Smooth muscle cell (in vitro differentiated cells): ENCODE results near the gene TENM4. TPM values are rescaled to one million over a fixed set of nuclear protein-coding genes. Genes with fewer than 3 reads are reported as not detected.

ENCODE experiments used
- DNase-seq: peaks from one replicate; lab custom pipeline; 2025; ENCODE audit not compliant: unreplicated experiment; lab: John Stamatoyannopoulos, UW
- H2AFZ ChIP-seq: fragments of 200-600 bp; sonication (generic); 2 replicates; pipeline ENCODE4 v1.6.0; 2016; ENCODE audit warnings: antibody characterized with exemption, low read depth, mild to moderate bottlenecking
- H3F3A ChIP-seq: fragments of 200-600 bp; sonication (generic); 2 replicates; pipeline ENCODE4 v1.6.0; 2017; ENCODE audit warnings: antibody characterized with exemption, low read depth
- H3K27ac ChIP-seq: fragments of 200-600 bp; sonication (generic); 2 replicates; pipeline ENCODE4 v1.5.1; 2016; ENCODE audit warnings: low read depth, mild to moderate bottlenecking
- H3K27me3 ChIP-seq: fragments of 200-600 bp; sonication (generic); 2 replicates; pipeline ENCODE4 v1.6.1; 2016; ENCODE audit warnings: low read depth, mild to moderate bottlenecking
- H3K36me3 ChIP-seq: fragments of 200-600 bp; sonication (generic); 2 replicates; pipeline ENCODE4 v1.5.1; 2016; ENCODE audit warnings: low read depth
- H3K4me1 ChIP-seq: fragments of 200-600 bp; sonication (generic); 2 replicates; pipeline ENCODE4 v1.5.1; 2016; ENCODE audit warnings: low read depth
- H3K4me2 ChIP-seq: fragments of 200-600 bp; sonication (generic); 2 replicates; pipeline ENCODE4 v1.6.0; 2016; ENCODE audit warnings: mild to moderate bottlenecking
- H3K4me3 ChIP-seq: fragments of 200-600 bp; sonication (generic); 2 replicates; pipeline ENCODE4 v1.5.1; 2016; ENCODE audit warnings: mild to moderate bottlenecking
- H3K79me2 ChIP-seq: fragments of 200-600 bp; sonication (generic); 2 replicates; pipeline ENCODE4 v1.6.0; 2016; ENCODE audit warnings: low read depth, mild to moderate bottlenecking
- H3K9ac ChIP-seq: fragments of 200-600 bp; sonication (generic); 2 replicates; pipeline ENCODE4 v1.6.0; 2016; ENCODE audit warnings: low read depth
- H3K9me3 ChIP-seq: fragments of 200-600 bp; sonication (generic); replicated peaks from 2 replicates; pipeline ENCODE4 v1.5.1; 2016; ENCODE audit warnings: low read depth
- H4K20me1 ChIP-seq: fragments of 200-600 bp; sonication (generic); 2 replicates; pipeline ENCODE4 v1.6.0; 2016; ENCODE audit warnings: low read depth
- WGBS: methylation state at CpG from one replicate; pipeline ENCODE4 v1.1.7; 2016; ENCODE audit warnings: low lambda C conversion rate; 5-methylcytosine and 5-hydroxymethylcytosine counted together
- polyA plus RNA-seq: library from polyadenylated mRNA; unstranded; fragments of >200 nt; fragmentation: Nextera tagmentation; extraction: Ambion mirVana; gene quantifications from 2 replicates; pipeline ENCODE4 v1.2.1, GENCODE V29; 2016
- total RNA-seq: library from RNA; depleted of rRNA; stranded (reverse); fragments of >200 nt; gene quantifications from 2 replicates; pipeline ENCODE4 v1.2.3, GENCODE V29; 2014
- TF ChIP-seq, protein P1 (sequence below): fragments of 200-600 bp; sonication (generic); IDR thresholded peaks from 2 replicates; pipeline ENCODE4 v1.5.1; 2017; ENCODE audit warnings: borderline replicate concordance, mild to moderate bottlenecking, antibody characterized with exemption; ENCODE audit not compliant: insufficient read depth, poor library complexity, severe bottlenecking

TENM4 gene
- total and polyA plus RNA-seq, 2 experiments from 2014 or later, result 31.6 to 38.2 TPM

DNA sequence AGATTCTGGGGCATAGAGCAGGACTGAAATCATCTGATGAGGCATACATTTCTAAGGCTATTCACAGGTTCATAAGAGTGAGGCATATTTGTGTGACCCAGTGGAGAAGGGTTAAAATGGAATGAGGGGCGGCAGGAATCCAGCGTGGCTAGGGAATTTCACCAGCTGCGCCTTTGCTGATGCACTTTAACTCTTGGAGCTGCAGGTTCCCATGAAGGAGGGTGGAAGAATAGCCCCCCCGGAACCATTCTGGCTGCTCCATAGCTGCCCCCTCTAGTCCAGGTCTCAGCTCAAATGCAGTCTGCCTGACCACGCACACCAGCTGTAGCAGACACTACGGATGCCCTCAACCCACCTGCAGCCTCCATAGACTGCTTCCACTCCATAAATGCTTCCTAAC, 31.5 kb downstream of the TENM4 start:
- Histone ChIP-seq H3K79me2 (peaks cover 40% of the 10 kb centered on the region), H3K36me3 (no peaks in the 10 kb centered on the region), H4K20me1 (peaks cover 56% of the 10 kb centered on the region), H3K4me3 (no peak overlapping the region), H3K4me2 (no peak overlapping the region), H2AFZ (no peak overlapping the region), H3K4me1 (peaks cover 8% of the 10 kb centered on the region), H3F3A (peaks cover 8% of the 10 kb centered on the region), H3K27ac (no peak overlapping the region), H3K9me3 (no peaks in the 10 kb centered on the region), H3K27me3 (no peaks in the 10 kb centered on the region), H3K9ac (no peak overlapping the region)
- WGBS, result 96% methylated on average over 6 of the region's 6 CpGs
- TF ChIP-seq, protein P1, sequence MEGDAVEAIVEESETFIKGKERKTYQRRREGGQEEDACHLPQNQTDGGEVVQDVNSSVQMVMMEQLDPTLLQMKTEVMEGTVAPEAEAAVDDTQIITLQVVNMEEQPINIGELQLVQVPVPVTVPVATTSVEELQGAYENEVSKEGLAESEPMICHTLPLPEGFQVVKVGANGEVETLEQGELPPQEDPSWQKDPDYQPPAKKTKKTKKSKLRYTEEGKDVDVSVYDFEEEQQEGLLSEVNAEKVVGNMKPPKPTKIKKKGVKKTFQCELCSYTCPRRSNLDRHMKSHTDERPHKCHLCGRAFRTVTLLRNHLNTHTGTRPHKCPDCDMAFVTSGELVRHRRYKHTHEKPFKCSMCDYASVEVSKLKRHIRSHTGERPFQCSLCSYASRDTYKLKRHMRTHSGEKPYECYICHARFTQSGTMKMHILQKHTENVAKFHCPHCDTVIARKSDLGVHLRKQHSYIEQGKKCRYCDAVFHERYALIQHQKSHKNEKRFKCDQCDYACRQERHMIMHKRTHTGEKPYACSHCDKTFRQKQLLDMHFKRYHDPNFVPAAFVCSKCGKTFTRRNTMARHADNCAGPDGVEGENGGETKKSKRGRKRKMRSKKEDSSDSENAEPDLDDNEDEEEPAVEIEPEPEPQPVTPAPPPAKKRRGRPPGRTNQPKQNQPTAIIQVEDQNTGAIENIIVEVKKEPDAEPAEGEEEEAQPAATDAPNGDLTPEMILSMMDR, result no peak
- no peak for DNase-seq

DNA sequence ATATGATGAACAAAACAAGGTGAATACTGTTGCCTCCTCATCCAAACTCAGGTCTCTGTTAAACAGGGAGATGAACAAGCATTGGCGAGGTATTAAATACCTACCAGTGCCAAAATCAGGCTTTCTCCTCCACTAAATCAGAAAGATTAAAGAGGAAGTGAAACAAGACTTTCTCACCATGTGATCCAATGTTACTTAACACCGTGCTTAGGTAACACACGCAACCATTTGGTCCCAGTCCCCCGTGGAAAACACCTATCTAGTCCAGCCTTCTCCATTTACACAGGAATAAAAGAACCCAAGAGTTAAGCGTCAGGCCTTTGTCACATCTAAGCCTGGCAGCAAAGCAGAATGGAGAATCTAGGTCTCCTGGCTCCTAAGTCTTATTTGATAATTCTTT, 34.5 kb downstream of the TENM4 start:
- Histone ChIP-seq H3K9ac (no peak overlapping the region), H3K27me3 (no peaks in the 10 kb centered on the region), H3K27ac (no peak overlapping the region), H3K4me1 (no peaks in the 10 kb centered on the region), H2AFZ (no peak overlapping the region), H3K4me2 (no peak overlapping the region), H3F3A (peaks cover 2% of the 10 kb centered on the region), H3K4me3 (no peak overlapping the region), H3K79me2 (peaks cover 34% of the 10 kb centered on the region), H3K9me3 (no peaks in the 10 kb centered on the region), H3K36me3 (no peaks in the 10 kb centered on the region), H4K20me1 (peaks cover 61% of the 10 kb centered on the region)
- DNase-seq, result no peak
- TF ChIP-seq, protein P1, result no peak
- WGBS, result 91% methylated on average over 5 of the region's 5 CpGs

GRCh38 chr11:79404806-79405205, 36.0 kb downstream of the TENM4 start:
- Histone ChIP-seq H3K36me3 (no peaks in the 10 kb centered on the region), H3K4me3 (no peak overlapping the region), H3K79me2 (peaks cover 28% of the 10 kb centered on the region), H3K9ac (no peak overlapping the region), H3K4me1 (no peaks in the 10 kb centered on the region), H4K20me1 (peaks cover 66% of the 10 kb centered on the region), H2AFZ (no peak overlapping the region), H3K27me3 (no peaks in the 10 kb centered on the region), H3K27ac (no peak overlapping the region), H3F3A (peaks cover 5% of the 10 kb centered on the region), H3K9me3 (no peaks in the 10 kb centered on the region), H3K4me2 (no peak overlapping the region)
- 76% methylated on average over 3 of the region's 3 CpGs for WGBS
- TF ChIP-seq, protein P1, result no peak
- no peak for DNase-seq

DNA sequence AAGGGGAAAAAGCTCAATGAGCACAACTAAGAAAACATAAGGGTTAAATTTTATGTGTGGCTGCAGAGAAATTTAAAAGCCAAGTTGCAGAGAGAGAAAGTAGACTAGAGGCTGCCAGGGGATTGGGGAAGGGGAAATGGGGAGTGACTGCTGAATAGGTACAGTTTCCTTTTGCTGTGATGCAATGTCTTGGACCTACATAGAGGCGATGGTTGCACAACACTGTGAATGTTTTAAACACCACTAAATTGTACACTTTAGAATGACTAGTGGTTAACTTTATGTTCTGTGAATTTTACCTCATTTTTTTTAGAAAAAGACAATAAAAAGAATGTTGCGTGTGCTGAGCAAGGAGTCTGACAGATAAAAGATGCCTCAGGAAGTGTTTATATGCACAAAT, 36.5 kb downstream of the TENM4 start:
- Histone ChIP-seq H3K27ac (no peak overlapping the region), H2AFZ (no peak overlapping the region), H3F3A (peaks cover 5% of the 10 kb centered on the region), H3K9ac (no peak overlapping the region), H3K4me3 (no peak overlapping the region), H3K79me2 (peaks cover 28% of the 10 kb centered on the region), H3K4me1 (no peaks in the 10 kb centered on the region), H3K9me3 (no peaks in the 10 kb centered on the region), H3K27me3 (no peaks in the 10 kb centered on the region), H3K4me2 (no peak overlapping the region), H3K36me3 (no peaks in the 10 kb centered on the region), H4K20me1 (peaks cover 62% of the 10 kb centered on the region)
- 75% methylated on average over 2 of the region's 2 CpGs for WGBS
- no peak for DNase-seq
- TF ChIP-seq, protein P1, result no peak
